CD4-positive, alpha-beta T cell (primary cell): ENCODE data around the gene RIT1. TPM values are rescaled to one million over a fixed set of nuclear protein-coding genes. Genes with fewer than 3 reads are reported as not detected.

ENCODE experiments used
- ATAC-seq: fragments of 200-7000 bp; cut with Tn5 transposase; one replicate; pipeline ENCODE4 v1.10.0; 2022; ENCODE audit warnings: mild to moderate bottlenecking; ENCODE audit not compliant: poor library complexity
- CTCF ChIA-PET: fragments of 350-600 bp; sonication (Branson Sonifier 250); formaldehyde crosslinking; loops from one replicate; lab custom pipeline; 2021; ENCODE audit warnings: antibody characterized with exemption, inconsistent platforms; lab: Charles Lee
- POLR2A ChIA-PET: fragments of 350-600 bp; sonication (Branson Sonifier 250); formaldehyde crosslinking; loops from one replicate; lab custom pipeline; 2021; ENCODE audit warnings: antibody characterized with exemption, inconsistent platforms; lab: Charles Lee
- DNase-seq, 14 experiments: peaks; one replicate each; pipeline ENCODE4 v3.0.0-alpha.2; 2013 to 2020; ENCODE audit warnings: mixed read lengths in 2 of 14
- H3K27ac ChIP-seq, 2 donors: one replicate each; pipeline versions ENCODE4 v1.5.1 to v1.7.0; 2013; ENCODE audit warnings: low read length in 2 of 2, low read depth in 1 of 2, mild to moderate bottlenecking in 1 of 2
- H3K27me3 ChIP-seq, 2 experiments: 1 replicate in 1 of 2; 2 replicates in 1 of 2; pipeline versions ENCODE4 v1.6.1 to v1.7.0; 2013; ENCODE audit warnings: low read length in 2 of 2, control low read depth in 1 of 2, mild to moderate bottlenecking in 1 of 2, moderate library complexity in 1 of 2; ENCODE audit not compliant: insufficient read depth in 2 of 2, control insufficient read depth in 1 of 2
- H3K36me3 ChIP-seq: one replicate; pipeline ENCODE4 v1.6.1; 2013; ENCODE audit warnings: low read length, control low read depth; ENCODE audit not compliant: insufficient read depth
- H3K4me1 ChIP-seq: one replicate; pipeline ENCODE4 v1.6.1; 2013; ENCODE audit warnings: low read length, control low read depth; ENCODE audit not compliant: insufficient read depth
- H3K4me3 ChIP-seq: one replicate; pipeline ENCODE4 v1.5.1; 2013; ENCODE audit warnings: mild to moderate bottlenecking, low read length, moderate library complexity
- H3K9me3 ChIP-seq, 2 experiments: 1 replicate in 1 of 2; 2 replicates in 1 of 2; pipeline versions ENCODE4 v1.6.1 to v1.7.0; 2013; ENCODE audit warnings: low read length in 2 of 2, mild to moderate bottlenecking in 2 of 2, control low read depth in 1 of 2, moderate library complexity in 1 of 2; ENCODE audit not compliant: control insufficient read depth in 1 of 2, insufficient read depth in 1 of 2
- H3K27ac Mint-ChIP-seq: one replicate; pipeline ENCODE4 v1.8.0; 2020; ENCODE audit warnings: mixed read lengths
- H3K27me3 Mint-ChIP-seq: one replicate; pipeline ENCODE4 v1.8.0; 2021; ENCODE audit warnings: mixed read lengths
- H3K36me3 Mint-ChIP-seq: one replicate; pipeline ENCODE4 v1.8.0; 2021; ENCODE audit warnings: low read depth, mixed read lengths
- H3K4me1 Mint-ChIP-seq: one replicate; pipeline ENCODE4 v1.8.0; 2021; ENCODE audit warnings: low read depth, mixed read lengths
- H3K4me3 Mint-ChIP-seq: one replicate; pipeline ENCODE4 v1.8.0; 2020; ENCODE audit warnings: mild to moderate bottlenecking, mixed read lengths
- H3K9me3 Mint-ChIP-seq: one replicate; pipeline ENCODE4 v1.8.0; 2020; ENCODE audit warnings: mixed read lengths
- intact Hi-C, 2 experiments: fragments of 100-400 bp; cut with DNase I in 1 of 2; cut with micrococcal nuclease in 1 of 2; formaldehyde crosslinking; loops; one replicate each; pipeline versions ENCODE4 v1.15.1 to v1.9.0; 2023 to 2025; cut with DNase I, micrococcal nuclease
- total RNA-seq, 174 experiments: library from RNA in 2 of 174; stranded (reverse) in 2 of 174; gene quantifications; one replicate each; pipeline ENCODE4 v1.2.3 and lab custom pipeline; 2021 to 2026
- TF ChIP-seq, protein P1 (sequence below): fragments of 200-600 bp; IDR thresholded peaks from one replicate; pipeline ENCODE4 v1.8.0; 2022; ENCODE audit warnings: antibody characterized with exemption, mild to moderate bottlenecking

Gene RIT1
- total RNA-seq, 2 experiments from 2014 or later, result 66.2 to 67.0 TPM

DNA sequence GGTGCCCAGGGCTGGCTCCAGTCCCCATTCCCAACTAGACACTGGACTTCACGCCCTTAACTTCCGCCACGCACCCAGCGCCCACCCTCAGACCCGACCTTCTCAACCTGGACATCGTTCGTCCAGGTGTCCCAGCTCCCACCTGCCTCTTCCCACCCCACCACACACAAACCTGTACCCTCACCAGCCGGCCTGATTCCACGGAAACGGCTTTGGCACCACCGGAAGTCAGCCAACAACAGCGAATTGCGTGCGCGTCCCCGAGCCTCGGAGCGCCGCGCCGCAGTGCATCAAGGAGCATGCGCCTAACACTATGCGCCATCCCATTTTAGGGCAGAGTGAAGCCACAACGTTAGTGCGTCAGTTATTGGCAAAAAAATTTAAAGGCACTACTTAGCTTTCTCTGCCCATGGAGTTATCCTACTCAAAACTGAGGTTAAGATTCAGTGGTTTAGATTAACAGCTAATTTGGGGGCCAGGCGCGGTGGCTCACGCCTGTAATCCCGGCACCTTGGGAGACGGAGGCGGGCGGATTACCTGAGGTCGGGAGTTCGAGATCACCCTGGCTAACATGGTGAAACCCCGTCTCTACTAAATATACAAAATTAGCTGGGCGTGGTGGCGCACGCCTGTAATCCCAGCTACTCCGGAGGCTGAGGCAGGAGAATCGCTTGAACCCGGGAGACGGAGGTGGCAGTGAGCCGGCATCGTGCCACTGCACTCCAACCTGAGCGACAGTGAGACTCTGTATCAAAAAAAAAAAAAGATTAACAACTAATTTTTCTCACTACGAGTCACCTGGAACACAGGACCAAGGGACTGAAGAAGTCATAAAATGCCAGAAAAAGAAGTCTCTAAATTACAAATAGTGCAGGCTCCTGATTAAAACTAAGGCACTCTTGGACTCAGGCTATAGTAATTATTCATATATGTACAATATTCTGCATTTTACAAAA lies 53.9 kb downstream of the RIT1 start, which contains the start of gene GON4L:
TSS of gene GON4L (minus strand) at position 240 of the 956 bp plus-strand sequence. CDS start 3,434 bp downstream, outside the sequence.
- POLR2A ChIA-PET, result interaction anchor here (0.6 to 2.3 kb wide), 13 partner anchors 16 to 1867 kb away, joined by 3 to 7 read pairs (median 4); partner anchors contain the start of genes CLK2, KHDC4, PMF1 and RPS27
- Mint-ChIP-seq H3K27me3 (peaks cover 20% of the 10 kb centered on the region), H3K36me3 (peaks cover 26% of the 10 kb centered on the region), H3K4me3 (peak within 1 kb of the TSS; percentile 99), H3K27ac (peak within 1 kb of the TSS; percentile 93), H3K9me3 (no peaks in the 10 kb centered on the region), H3K4me1 (peaks cover 45% of the 10 kb centered on the region)
- Histone ChIP-seq H3K4me3 (peak within 1 kb of the TSS; percentile 70), H3K27ac (peak within 1 kb of the TSS; percentile 79 to 82), H3K36me3 (peaks cover 29% of the 10 kb centered on the region), H3K9me3 (peaks cover 0 to 4% of the 10 kb centered on the region in 2 experiments), H3K4me1 (peaks cover 39% of the 10 kb centered on the region), H3K27me3 (peaks cover 0 to 8% of the 10 kb centered on the region in 2 experiments)
- intact Hi-C loops, result loop anchor here (2.0 to 10.0 kb wide), 7 partner anchors 35 to 1636 kb away; partner anchors contain the start of genes ARHGEF2 (in 1 of the 2), CLK2 (in 1 of the 2), HCN3 (in 1 of the 2) and KHDC4 (in 1 of the 2)
- TF ChIP-seq, protein P1, sequence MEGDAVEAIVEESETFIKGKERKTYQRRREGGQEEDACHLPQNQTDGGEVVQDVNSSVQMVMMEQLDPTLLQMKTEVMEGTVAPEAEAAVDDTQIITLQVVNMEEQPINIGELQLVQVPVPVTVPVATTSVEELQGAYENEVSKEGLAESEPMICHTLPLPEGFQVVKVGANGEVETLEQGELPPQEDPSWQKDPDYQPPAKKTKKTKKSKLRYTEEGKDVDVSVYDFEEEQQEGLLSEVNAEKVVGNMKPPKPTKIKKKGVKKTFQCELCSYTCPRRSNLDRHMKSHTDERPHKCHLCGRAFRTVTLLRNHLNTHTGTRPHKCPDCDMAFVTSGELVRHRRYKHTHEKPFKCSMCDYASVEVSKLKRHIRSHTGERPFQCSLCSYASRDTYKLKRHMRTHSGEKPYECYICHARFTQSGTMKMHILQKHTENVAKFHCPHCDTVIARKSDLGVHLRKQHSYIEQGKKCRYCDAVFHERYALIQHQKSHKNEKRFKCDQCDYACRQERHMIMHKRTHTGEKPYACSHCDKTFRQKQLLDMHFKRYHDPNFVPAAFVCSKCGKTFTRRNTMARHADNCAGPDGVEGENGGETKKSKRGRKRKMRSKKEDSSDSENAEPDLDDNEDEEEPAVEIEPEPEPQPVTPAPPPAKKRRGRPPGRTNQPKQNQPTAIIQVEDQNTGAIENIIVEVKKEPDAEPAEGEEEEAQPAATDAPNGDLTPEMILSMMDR, result no peak
- ATAC-seq (peak; percentile 64), DNase-seq (peak; percentile 79 to 96 (median 86))
- CTCF ChIA-PET, result interaction anchor here (0.8 kb wide), 1 partner anchor 14 kb away, joined by 3 read pairs; no protein-coding TSS in a partner anchor

DNA sequence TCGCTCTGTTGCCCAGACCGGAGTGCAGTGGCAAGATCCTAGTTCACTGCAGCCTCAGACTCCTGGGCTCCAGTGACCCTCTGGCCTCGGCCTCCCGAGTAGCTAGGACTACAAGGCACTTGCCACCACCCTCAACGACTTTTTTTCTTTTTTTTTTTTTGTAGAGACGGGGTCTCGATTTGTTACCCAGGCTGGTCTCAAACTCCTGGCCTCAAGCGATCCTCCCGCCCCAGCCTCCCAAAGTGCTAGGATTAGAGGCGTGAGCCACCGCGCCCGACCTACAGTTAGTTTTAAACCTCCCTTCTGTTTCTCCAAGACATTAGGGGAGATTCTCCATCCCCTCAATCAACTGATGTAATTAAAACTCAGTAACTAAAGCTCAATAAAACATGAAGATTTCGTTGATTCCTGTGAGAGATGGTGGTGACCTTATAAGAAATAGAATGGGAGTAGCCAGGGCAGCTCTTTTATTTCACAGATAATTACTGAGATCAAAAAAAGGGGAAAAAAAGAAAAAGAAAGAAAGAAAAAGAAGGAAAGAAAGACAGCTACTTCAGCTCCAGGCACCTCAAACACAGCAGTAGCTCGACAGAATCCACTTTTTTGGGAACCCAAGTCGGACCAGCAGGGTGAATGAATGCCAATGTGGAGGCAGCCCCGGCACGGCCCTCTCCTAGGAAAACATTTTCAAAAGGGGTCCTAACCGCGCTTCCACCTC lies 54.7 kb downstream of the RIT1 start:
- Histone ChIP-seq H3K4me1 (peaks cover 47% of the 10 kb centered on the region), H3K27ac (peak overlapping the region; percentile 79 to 82), H3K36me3 (peaks cover 35% of the 10 kb centered on the region), H3K27me3 (peaks cover 0 to 8% of the 10 kb centered on the region in 2 experiments), H3K9me3 (peaks cover 0 to 4% of the 10 kb centered on the region in 2 experiments), H3K4me3 (peak overlapping the region; percentile 70)
- Mint-ChIP-seq H3K4me1 (peaks cover 51% of the 10 kb centered on the region), H3K27me3 (peaks cover 15% of the 10 kb centered on the region), H3K9me3 (no peaks in the 10 kb centered on the region), H3K36me3 (peaks cover 34% of the 10 kb centered on the region), H3K27ac (peak overlapping the region; percentile 93), H3K4me3 (peak overlapping the region; percentile 99)
- DNase-seq, result no peak
- ChIA-PET POLR2A (interaction anchor here (0.6 to 2.3 kb wide), 13 partner anchors 15 to 1866 kb away, joined by 3 to 7 read pairs (median 4); partner anchors contain the start of genes CLK2, KHDC4, PMF1 and RPS27), CTCF (no interaction called here)
- no peak for ATAC-seq
- TF ChIP-seq, protein P1, result no peak
- intact Hi-C loops, result loop anchor here (2.0 to 10.0 kb wide), 7 partner anchors 36 to 1636 kb away; partner anchors contain the start of genes ARHGEF2 (in 1 of the 2), CLK2 (in 1 of the 2), HCN3 (in 1 of the 2) and KHDC4 (in 1 of the 2)

DNA sequence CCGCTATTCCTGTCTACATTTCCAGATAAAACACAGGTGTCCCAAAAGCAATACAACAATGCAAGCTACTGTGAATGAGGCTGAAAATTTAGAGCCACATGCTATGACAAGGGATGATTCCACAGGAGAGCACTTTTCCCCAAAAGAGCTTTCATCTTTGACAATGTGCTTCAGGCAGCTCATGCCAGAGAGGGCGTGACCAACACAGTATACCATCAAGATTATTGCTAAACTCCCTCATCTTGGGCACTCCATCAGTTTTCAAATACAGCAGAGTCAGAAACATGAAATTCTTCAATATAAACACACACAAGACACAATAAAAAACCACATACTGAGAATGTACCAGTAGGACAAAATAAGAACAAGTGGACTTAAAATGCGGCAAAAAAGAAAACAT lies 60.8 kb downstream of the RIT1 start:
- ChIA-PET POLR2A (no interaction called here), CTCF (no interaction called here)
- Mint-ChIP-seq H3K4me1 (peaks cover 50% of the 10 kb centered on the region), H3K4me3 (peak overlapping the region; percentile 40), H3K36me3 (peaks cover 76% of the 10 kb centered on the region), H3K27ac (no peak overlapping the region), H3K9me3 (no peaks in the 10 kb centered on the region), H3K27me3 (no peaks in the 10 kb centered on the region)
- peaks cover 65% of the 10 kb centered on the region for H3K36me3 ChIP-seq
- H3K4me1 ChIP-seq, result peaks cover 28% of the 10 kb centered on the region
- TF ChIP-seq, protein P1, result no peak
- ATAC-seq (no peak), DNase-seq (no peak)
- no peak overlapping the region for H3K4me3 ChIP-seq
- no peaks in the 10 kb centered on the region for H3K9me3 ChIP-seq
- no peaks in the 10 kb centered on the region for H3K27me3 ChIP-seq
- H3K27ac ChIP-seq, result no peak overlapping the region
- intact Hi-C loops, result loop anchor here (10.0 kb wide), 2 partner anchors 64 to 576 kb away; partner anchors contain the start of genes CLK2 (in 1 of the 2), HCN3 (in 1 of the 2) and RIT1 (in 1 of the 2)
